Activated CD4-positive, alpha-beta T cell treated with anti-CD3 and anti-CD28 coated beads, Interleukin-2, amount 50 U/mL, for 1 hour (primary cell): ENCODE results near the gene RRP7A.
A peak's percentile ranks its signal among the peaks of the same experiment; 100 is the strongest.
"Not testable (repeated sequence)": the region's sequence is repeated elsewhere in the genome, so short reads cannot be mapped to it uniquely, and the experiment has no call there.

ENCODE experiments used
- DNase-seq: peaks from one replicate; pipeline ENCODE4 v3.0.0-alpha.2; 2020

The RRP7A gene

GRCh38 chr22:42535082-42535731 lies 15.6 kb upstream of the RRP7A start:
- DNase-seq: not testable (repeated sequence)

- DNase-seq: no peak
These were observed 14.0 kb upstream of the RRP7A start for GRCh38 chr22:42533638-42533977.

GRCh38 chr22:42531401-42532084 lies 11.9 kb upstream of the RRP7A start:
- not testable (repeated sequence) for DNase-seq

DNA sequence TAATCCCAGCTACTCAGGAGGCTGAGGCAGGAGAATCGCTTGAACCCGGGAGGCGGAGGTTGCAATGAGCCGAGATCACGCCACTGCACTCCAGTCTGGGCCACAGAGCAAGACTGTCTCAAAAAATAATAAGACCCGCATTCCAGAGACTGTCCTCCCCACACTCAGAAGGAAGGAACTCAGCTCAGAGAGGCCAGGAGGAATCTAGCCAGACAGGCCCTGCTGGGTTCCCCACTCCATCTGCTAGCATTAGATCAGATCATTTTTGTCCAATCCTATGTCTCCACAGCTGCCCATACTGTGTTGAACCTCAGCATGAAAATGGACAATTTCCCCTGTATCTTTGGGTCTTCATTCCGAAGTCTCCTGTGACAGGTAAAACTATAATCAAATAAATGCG lies 9.8 kb upstream of the RRP7A start:
- not testable (repeated sequence) for DNase-seq

- no peak for DNase-seq
These were observed 9.2 kb upstream of the RRP7A start for GRCh38 chr22:42528591-42529307.

DNA sequence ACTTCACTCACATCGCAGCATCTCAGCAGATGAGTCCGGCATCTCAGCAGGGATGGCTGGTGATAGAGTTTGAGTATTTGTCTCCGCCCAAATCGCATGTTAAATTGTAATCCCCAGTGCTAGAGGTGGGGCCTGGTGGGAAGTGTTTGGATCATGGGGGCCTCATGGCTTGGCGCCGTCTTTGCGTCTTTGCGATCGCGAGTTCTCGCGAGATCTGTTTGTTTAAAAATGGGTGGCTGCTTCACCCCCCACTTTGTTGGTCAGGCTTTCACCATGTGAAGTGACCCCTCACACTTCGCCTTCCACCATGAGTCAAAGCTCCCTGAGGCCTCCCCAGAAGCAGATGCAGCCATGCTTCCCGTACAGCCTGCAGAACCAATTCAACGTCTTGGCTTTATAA lies 3.0 kb upstream of the RRP7A start:
- no peak for DNase-seq

DNA sequence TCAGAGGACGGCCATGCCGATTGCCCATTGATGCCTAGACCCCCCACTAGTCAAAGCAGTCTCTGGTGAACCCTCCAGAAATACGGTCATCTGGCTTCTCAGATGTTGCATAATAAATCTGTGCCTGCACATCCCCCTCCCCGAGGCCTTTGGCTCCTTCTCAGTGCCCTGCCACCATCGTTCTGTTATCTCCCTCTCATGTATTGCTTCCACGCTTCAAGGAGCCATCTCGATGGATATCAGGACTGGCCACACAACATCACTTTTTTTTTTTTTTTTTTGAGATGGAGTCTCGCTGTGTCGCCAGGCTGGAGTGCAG lies 1.6 kb upstream of the RRP7A start:
- DNase-seq: no peak

DNA sequence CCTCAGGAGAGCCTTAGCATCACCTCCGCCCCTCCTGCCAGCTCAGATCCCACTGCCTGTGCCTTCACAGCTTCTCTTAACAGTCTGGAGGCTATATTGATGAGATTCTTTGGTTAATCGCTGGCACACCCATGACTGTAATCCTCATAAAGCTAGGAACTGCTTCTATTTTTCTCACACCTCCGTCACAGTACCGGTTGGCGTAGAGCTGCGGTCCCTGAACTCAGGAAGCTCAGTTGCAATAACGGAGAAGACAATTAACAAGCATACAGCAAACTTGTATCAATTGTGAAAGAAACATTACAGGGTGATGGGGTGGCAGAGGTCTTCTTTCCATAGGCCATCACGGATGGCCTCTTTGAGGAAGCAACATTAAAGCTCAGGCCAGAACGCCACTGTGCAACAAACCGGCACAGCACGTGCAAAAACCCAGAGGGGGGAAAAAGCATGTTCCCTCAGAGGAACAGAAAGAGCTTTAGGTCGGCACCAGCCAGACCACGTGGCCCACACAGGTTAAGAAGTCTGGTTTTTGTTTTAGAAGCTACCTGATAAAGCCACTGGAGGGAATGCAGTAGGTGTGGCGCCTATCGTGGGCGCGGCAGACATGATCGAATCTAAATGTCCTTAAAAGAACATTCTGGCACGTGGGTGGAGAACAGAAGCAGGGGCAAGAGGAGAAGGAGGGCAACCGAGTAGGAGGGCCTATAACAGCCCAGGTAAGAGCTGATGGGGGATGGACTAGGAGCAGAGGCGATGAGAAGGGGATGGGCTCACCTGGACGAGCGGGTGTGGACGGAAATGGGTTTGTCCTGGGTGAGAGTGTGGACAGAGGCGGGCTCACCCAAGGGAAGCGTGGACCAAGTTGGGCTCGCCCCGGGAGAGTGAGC lies 715 bp downstream of the RRP7A start:
- DNase-seq: not testable (repeated sequence)

GRCh38 chr22:42517103-42517502 lies 2.5 kb downstream of the RRP7A start:
- not testable (repeated sequence) for DNase-seq

- no peak for DNase-seq
These were observed 3.7 kb downstream of the RRP7A start for GRCh38 chr22:42515896-42516295.

- not testable (repeated sequence) for DNase-seq
These were observed 4.3 kb downstream of the RRP7A start for GRCh38 chr22:42515304-42515703.

- not testable (repeated sequence) for DNase-seq
These were observed 5.3 kb downstream of the RRP7A start for GRCh38 chr22:42514331-42514730.

DNA sequence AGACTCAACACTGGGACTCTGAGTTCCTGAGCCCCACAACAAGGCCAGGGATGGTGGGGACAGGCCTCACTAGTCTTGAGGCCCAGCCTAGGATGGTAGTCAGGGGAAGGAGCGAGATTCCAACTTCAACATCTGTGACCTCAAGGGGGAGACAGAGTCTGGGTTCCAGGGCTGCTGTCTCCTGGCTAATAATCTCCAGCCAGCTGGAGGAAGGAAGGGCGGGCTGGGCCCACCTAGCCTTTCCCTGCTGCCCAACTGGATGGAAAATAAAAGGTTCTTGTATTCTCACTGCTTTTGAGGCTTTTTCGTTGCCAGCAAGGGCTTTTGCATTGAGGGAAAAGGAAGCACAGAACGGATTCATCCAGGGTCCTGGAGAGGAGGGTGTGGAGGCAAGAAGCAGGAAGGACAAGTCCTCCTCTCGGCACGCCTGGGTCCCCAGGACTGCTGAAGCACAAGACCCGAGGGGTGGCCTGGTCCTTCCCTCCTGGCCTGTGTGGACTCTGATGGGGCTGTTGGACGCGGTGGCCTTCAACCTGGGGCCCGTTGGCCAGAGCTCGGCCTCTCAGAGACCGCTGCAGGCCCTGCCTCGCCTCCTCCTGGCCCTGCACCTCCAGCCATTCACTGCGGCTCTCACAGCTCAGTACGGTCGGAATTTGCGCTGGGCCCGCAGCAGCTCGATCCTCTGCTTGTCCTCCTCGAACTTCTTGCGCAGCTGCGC lies 7.2 kb downstream of the RRP7A start:
- DNase-seq: not testable (repeated sequence)

- DNase-seq: no peak
These were observed 8.2 kb downstream of the RRP7A start for GRCh38 chr22:42511401-42511891.

DNA sequence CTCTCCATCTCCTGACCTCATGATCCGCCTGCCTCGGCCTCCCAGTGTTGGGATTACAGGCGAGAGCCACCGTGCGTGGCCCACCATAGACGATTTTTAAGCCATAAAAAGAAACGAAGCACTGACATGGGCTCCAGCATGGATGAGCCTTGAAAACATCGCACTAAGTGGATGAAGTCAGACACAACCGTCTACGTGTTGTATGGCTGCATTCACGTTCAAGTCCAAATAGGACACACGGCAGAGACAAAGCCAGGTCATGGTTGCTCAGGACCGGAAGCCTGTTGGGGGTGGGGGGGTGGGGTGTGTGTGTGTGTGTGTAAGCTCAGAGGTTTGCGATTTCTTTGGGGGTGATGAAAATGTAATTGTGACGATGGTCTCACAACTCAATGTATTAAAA lies 10.0 kb downstream of the RRP7A start:
- no peak for DNase-seq

DNA sequence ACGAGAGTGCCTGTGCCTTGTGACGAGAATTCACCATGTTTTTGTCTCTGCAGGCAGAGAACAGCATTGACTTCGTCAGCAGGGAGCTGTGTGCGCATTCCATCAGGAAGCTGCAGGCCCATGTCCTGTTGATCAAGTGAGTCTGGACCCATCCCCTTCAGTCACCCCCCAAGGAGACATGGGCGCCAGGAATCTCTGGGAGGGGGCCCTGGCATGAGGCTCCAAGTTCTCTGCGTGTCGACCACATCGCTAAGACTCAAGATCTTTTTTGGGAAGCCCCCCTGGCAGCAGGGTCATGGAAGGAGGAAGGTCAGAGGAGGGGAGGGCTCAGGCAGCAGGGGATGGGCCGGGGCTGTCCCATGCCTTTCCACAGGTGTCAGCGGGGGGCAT lies 10.6 kb downstream of the RRP7A start:
- DNase-seq: not testable (repeated sequence)

GRCh38 chr22:42508327-42508974 lies 11.1 kb downstream of the RRP7A start:
- not testable (repeated sequence) for DNase-seq

GRCh38 chr22:42500836-42501179 lies 18.8 kb downstream of the RRP7A start:
- no peak for DNase-seq

GRCh38 chr22:42500161-42500835 lies 19.3 kb downstream of the RRP7A start:
- peak; percentile 83 for DNase-seq

GRCh38 chr22:42499773-42500160 lies 19.8 kb downstream of the RRP7A start:
- not testable (repeated sequence) for DNase-seq

GRCh38 chr22:42495533-42496141 lies 24.0 kb downstream of the RRP7A start:
- DNase-seq: not testable (repeated sequence)
